NCI-H82 treated with DMSO at 0.1 percent for 48 hours (cell line): Measurements from ENCODE around the gene FLT3LG.
A peak's percentile ranks its signal among the peaks of the same experiment; 100 is the strongest.

Experiments used
- DNase-seq: peaks from one replicate; lab custom pipeline; 2025; ENCODE audit not compliant: unreplicated experiment; lab: John Stamatoyannopoulos, UW

FLT3LG gene, protein sequence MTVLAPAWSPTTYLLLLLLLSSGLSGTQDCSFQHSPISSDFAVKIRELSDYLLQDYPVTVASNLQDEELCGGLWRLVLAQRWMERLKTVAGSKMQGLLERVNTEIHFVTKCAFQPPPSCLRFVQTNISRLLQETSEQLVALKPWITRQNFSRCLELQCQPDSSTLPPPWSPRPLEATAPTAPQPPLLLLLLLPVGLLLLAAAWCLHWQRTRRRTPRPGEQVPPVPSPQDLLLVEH

DNA sequence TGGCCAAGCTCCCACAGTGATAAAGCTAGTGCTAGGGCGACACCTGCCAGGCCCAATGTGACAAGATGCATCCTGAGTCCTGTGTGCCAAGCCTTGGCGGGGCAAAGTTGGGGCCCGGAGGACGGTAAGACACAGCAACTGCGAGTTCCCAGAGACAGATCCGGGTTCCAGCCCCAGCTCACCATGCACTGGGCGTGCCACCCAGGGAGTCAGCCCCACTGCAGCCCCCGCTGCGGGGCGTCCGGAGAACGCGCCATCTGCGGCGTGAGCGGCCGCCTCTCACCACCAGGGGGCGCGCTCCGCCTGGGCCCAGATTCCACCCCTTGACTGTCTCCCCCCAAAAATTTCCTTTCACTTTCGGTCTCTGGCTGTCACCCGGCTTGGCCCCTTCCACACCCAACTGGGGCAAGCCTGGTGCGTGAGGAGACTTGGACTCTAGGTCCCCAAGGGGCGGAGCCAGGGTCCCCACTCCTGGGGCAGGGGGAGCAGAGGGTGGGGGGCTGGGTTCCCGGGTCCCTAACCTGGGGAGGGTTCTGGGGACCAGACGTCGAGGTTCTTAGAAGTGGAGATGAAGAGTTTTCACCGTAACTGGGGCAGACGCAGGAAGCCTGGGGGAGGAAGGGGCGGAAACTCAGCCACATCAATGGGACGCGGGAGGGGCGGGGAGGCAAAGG, at the start of gene FLT3LG:
FLT3LG (plus strand) TSS at position 348 of the 674 bp plus-strand sequence. CDS start 425 bp downstream, outside the sequence.
- DNase-seq = peak; percentile 36

DNA sequence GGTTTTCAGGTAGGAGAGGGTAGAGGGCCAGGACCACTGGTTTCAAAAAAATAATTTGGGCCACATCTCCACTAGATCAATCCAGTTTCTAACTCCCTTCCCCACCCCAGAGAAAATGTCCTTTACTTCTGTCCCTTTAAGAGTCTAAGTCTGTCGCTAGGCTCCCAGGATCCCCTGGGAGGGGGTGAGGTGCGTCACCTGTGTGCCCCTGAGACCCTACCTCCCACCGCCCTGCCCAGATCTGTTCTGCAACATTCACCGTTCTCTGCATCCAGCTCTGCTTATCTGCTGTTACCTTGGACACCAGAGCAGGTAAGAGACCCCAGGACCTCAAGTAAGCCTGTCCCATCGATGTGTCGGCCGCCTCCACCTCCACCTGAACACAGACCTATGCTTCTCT, 48.8 kb upstream of the FLT3LG start, which contains the start of gene GFY:
GFY (plus strand) TSS at position 211 of the 400 bp plus-strand sequence. CDS start 1,043 bp downstream, outside the sequence.
- DNase-seq = no peak

DNA sequence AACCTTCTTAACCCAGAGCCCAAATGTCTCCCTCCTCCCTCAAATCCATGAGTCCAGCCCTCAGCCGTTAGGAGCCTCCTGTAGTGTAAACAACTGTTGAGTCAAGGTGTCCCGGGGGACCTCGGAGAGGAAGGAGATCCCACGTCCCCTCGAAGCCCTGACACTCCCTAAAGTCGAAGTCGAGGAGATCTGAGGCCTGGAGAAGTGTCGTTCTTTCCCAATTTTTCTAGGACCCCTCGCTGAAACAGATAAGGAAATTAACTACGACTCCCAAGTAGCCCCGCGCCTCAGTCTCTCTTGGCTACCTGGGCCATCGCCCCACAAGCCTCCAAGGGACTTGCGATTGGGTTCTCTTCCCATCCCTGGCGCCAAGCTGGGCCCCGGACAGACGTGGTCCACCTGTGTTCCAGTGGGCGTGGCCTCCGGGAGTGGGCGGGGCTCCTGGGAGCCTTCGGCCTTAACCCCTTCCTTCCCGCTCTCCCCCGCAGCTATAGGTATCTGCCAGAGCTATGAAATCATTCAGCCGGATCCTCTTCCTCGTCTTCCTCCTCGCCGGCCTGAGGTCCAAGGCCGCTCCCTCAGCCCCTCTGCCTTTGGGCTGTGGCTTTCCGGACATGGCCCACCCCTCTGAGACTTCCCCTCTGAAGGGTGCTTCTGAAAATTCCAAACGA, 48.0 kb upstream of the FLT3LG start:
- DNase-seq = peak; percentile 42

DNA sequence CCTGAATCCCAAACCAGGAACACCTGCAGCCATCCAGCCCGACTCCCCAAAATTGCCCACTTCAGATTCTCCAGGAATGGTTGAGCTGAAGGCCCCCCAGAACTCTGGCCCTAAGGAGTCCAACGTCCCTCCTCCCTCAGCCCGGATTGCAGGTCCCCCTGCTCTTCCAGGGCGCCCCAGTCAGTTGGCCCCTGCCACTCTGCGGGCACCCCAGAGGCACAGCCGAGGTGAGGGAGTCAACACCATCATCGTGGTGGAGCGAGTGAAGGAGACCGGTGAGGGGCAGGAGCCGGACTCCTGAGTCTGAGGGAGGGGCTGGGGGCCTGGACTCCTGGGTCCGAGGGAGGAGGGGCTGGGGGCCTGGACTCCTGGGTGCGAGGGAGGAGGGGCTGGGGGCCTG, 46.7 kb upstream of the FLT3LG start:
- DNase-seq = no peak

DNA sequence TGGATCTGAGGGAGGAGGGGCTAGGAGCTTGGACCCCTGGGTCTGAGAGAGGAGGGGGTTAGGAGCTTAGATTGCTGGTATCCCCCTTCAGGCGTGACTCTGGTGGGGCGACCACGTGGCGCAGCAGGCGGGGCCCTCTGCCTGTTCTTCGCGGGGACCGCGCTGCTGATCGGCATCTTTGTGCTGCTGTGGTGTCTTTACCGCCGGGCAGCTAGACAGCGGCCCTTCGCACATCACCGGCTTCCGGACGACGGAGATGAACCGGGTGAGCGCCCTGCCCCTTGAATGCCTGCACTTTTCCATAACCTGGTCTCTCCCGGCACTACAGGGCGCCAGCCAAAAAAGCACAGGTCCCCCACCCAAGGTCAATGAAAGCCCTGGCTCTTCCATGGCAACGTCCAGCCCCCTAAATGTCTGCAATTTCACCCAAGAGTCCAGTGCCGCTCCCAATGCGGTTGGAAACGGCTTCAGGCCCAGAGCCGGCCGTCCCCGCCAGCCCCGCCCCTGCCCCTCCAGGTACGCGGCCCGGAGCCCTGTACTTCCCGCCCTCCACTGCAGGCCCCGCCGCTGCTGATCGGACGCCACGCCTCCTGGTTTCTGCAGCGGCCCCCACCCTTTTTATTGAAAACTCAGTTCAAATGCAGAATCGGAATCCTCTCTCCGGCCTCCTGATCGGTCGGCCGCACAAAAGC, 46.0 kb upstream of the FLT3LG start:
- no peak for DNase-seq

DNA sequence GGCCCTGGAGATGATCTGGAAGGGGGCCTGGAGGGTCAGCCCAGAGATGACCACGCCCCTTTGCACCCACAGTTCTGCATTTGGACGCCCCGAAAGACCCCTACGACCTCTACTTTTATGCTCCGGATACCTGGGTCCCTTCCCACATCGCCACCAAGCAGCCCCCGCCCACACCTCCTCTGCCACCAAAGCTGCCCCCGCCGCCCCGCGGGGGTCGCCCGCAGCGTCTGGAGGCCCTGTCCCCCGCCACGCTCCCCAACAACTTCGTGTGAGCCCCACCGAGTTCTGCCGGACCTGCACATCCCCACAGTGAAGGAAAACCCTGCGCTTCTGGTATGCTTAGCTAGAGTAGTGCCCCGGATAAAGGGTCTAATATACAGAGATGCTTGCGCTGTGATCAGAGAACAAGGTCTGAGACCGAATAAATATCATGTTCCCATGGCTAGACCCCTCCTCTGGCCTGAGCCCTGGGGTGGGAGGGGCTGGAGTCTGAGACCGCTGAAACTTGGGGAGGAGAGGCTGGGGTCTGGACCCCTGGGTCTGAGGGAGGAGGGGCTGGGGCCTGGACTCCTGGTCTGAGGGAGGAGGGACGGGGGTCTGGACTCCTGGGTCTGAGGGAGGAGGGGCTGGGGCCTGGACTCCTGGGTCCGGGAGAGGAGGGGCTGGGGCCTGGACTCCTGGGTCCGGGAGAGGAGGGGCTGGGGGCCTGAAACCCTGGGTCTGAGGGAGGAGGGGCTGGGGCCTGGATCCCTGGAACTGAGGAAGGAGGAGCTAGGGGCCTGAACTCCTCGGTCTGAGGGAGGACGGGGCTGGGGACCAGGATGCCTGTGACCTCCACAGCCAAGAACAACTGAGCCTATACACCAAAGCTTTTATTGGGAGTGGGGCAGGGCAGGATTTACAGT, 45.2 kb upstream of the FLT3LG start:
- DNase-seq = no peak

DNA sequence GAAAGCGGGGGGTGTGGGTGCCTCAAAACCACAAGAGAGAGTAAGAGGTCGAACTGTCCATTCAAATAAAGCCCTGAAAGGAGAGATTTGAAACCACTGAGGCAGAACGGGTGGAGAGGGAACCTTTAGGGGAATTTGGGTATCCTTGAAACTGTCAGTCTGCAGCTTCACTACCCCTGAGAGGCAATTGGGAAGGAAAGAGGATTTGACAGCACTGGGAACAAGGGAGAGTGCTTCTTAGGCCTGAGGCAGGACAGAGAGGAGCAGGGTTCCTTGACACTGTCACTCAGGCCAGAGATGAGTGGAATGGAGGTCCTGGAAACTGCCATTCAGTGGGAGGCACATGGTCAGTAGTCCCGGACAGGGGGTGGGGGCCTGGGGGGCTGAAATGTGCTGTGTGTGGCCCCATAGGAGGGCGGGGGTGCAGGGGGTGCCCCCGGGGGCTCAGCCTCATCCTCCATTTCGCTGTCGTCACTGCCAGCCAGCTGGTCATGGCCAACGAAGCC, 43.8 kb upstream of the FLT3LG start:
- DNase-seq = no peak

DNA sequence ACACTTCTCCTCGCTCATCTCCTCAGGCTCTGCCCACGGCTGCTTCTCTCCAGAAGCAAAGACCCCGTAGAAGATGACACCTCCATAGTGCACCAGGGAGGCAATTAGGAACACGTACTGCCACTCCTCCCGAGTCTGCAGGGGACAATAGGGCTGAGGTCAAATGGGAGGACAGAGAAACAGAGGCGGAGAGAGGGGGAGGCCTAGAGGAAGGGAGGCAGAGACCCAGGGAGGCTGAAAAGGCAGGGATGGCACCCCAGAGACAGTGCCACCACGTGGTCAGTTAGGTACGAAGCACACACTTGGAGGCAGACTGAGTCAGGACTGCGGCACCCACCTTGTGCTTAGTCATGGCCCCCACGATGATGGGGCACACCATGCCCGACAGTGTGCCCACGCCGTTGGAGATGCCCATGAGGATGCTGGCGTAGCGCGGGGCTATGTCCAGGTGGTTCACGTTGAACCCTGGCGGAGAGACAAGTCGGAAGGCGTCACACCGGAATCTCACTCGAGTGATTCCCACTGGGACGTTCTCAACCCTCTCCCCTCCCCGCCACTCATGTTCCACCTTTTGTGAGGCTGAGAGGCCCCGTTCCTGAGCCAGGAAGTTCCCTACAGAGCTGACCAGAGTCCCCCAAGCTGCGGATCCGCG, 43.2 kb upstream of the FLT3LG start:
- no peak for DNase-seq

DNA sequence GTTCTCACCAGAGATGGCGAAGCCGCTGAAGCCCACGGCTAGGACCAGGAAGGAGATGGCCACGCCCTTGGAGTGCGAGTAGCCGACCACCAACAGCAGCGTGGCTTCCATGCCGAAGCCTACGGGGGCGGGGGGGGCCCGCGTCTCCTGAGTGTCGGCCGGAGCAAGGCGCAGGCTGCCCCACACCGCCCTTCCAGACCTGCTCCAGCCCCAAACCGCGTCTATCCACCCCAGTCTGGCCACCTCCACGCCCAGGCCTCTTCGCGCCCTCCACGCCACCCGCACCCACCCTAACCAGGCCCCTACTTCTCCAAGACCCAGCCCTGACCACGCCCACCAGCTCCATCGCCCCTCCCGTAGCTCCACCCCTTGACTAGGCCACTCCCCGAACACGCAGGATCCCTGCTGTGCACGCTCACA, 42.7 kb upstream of the FLT3LG start:
- no peak for DNase-seq

DNA sequence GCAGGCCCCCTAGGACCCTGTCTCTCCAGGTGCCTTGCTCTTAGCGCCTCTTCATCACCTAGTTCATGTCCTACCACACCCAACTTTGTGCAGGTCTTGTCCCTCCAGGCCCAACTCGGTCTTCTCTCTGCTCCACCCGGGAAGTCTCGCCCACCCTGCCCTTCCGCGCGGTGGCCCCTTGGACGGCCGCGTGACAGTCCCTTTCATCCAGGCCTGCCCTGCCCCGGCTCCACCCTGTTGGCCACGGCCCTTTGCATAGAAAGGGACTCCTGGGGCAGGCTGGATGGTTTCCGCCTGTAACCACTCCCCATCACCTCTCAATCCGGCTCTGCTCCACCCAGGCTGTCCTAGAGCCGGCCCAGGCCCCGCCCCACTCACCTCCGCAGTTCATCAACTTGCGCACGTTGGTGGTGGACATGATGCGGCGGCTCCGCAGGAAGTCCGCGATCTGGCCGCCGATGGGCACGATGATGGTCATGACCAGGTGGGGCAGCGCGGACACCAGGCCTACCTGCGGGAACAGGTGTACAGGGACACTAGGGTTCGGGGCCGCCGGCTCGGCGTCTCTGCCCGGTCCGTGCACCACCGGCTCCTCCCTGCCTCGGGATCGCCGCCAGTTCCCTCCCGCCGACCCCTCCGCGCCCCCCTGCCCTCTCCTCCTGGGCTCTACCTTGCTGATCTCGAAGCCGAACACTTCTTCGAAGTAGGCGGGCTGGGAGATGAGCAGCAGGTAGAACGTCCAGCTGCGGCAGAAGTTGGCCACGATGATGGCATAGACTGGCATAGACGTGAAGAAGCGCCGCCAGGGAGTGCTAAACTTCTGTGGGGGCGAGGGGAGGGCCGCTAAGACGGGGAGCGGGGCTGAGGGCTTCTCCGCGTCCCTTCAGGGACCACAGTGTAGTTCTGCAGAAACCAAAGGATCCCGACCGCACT, 41.6 kb upstream of the FLT3LG start:
- no peak for DNase-seq

DNA sequence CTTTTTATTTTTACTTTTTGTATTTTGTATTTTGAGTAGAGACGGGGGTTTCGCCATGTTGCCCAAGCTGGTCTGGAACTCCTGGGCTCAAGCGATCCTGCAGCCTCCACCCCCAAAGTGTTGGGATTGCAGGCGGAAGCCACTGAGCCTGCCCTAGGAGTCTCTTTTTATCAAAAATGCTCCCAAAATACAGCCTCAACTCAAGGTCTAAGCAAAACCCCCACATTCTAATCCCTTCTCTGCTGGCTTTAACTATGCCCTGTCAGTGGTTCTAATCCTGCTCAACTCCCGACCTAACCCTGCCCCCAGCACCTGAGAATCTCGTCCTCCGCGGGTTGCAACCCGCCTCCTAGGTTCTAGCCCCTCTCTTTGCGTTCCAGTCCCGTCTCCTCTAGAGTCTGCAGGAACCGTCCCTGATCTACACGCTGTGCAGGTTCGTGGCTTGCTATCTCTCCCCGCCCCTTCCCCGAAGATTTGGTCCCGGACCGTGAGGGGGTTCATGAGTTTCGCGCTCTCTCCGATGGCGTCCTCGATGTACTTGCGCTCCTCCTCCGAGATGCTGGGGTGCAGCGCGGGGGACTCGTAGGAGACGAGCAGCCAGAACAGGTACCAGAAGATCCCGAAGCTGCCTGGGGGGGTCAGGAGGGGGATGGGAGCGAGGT, 40.6 kb upstream of the FLT3LG start:
- DNase-seq = no peak

DNA sequence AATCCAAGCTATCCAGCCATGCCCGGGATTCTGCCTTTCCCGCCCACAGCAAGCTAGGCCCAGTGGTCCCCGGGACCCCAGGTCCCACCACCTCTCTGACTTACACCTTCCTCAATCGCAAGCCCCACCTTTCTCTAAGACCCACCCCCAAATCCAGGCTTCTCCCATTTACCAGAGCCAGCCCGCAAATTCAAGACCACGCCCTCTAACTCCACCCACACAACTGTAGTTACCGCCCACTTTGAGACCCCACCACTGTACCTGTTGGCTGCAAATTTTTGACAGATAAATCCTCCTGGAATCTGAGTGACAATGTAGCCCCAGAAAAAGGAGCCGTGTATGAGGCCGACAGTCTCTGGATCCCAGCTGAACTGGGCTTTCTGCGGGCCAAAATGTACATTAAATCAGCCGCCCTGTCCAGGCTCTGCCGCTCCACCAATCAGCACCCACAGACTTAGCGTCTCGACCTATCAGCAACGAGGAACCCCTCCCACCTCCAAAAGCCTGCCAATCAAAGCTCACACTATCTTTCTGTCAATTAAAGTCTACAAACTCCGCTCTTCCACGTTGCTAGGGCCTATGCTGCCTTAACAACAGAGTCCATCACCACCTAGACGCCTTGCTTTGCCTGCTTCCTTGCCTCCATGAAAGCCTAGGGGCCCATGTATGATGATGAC, 39.0 kb upstream of the FLT3LG start:
- DNase-seq = no peak

DNA sequence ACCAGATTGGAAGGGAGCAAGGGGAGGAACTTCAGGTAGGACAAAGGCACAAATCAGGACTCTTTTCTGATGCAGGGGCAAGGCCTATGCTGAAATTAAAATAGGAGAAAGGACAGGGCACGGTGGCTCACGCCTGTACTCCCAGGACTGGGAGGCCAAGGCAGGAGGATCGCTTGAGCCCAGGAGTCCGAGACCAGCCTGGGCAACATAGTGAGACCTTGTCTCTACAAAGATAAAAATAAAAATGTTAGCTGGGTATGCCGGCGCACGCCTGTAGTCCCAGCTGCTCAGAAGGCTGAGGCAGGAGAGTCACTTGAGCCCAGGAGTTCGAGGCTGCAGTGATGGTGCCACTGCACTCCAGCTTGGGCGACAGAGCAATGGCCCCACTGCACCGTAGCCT, 38.3 kb upstream of the FLT3LG start:
- no peak for DNase-seq

DNA sequence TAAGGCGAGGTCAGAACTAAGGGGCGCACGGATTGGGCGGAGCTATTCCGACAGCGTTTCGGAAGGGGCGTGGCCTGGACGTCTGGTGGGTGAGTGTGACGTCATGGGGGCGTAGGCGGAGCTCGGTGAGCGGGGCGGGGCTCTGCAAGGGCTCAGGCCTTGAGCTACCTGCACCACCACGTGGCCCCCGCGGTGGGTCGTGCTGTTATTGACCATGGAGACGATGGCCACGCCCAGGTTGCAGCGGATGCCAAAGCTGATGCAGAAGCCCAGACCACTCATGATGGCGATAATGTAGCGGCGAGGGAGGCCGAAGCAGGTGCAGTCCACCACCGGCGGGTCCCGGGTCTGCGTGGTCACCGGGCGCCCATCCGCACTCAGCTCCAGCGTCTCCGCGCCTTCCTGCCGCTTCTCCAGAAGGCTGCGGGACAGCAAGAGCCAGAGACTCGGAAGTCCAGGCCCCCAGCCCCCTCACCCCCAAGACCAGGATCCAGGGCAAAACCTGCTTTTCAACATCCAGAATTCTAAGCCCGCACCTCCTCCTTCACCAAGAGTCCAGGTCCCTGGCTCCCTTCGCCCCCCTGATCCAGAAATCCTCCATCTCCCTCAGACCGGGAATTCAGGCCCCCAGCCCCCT, 37.5 kb upstream of the FLT3LG start:
- DNase-seq = no peak

DNA sequence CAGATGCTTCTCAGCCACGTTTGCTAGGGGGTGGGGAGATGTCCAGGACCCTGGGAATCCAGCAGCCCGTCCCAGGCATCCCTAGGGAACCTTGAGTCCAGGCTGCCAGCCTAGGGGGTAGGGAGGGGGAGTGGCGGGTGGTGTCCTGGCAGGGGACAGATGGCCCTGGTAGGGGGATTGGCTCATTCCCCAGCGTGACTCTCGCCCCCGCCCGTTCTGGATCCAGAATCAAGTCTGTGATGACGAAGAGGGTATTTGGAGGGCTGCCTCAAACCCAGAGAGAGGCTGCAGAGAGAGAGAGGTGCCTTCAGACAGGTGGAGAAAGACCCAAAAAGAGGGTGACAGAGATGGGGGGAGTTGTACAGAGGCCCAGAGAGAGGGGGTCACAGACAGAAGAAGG, 36.8 kb upstream of the FLT3LG start:
- peak; percentile 87 for DNase-seq

DNA sequence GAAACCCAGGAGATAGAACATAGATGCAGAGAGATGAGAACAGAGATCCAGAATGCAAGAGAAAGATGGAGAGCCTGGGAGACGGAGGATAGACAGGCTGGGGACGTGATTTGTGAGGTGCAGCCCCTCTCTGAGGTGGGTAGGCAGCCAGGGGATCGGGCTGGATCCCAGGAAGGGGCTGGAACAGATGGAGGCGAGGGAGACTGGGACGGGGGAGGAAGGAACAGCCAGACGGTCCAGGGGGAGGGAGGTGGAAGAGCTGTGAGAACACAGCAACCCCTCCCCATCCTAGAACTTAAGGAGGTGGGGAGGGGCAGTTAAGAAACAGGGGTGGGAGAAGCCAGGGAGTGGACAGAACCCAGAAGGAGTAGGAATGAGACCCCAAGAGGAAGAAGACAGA, 35.8 kb upstream of the FLT3LG start:
- peak; percentile 78 for DNase-seq

DNA sequence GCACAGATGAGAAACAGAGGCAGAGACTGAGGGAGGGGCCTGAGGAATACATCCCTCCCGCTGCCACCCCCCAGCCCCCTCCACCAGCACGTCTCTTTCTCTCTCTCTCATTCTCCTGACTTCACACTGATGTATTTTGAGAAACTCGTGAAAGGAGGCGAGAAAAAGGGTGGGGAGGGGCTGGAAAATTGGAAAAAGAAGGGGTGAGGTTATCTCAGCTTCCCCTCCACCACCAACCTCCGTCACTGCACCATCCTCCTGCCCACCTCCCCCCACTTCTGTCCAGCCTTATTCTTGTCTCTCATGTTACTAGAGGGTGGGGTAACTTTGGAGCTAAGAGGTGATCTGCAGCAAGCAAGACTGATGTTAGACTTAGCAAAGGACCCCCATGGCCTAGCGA, 34.2 kb upstream of the FLT3LG start:
- DNase-seq = no peak
